Endothelial cell of umbilical vein (primary cell): ENCODE results near the gene SMOC2.

Experiments
- CTCF ChIP-seq, 2 donors: IDR thresholded peaks; 1 replicate in 1 of 2; 2 replicates in 1 of 2; pipeline ENCODE4 v1.5.1; 2011; ENCODE audit warnings: low read length in 2 of 2, mild to moderate bottlenecking in 2 of 2, moderate library complexity in 2 of 2, control low read depth in 1 of 2, inconsistent platforms in 1 of 2, low read depth in 1 of 2; ENCODE audit not compliant: insufficient read depth in 1 of 2; ENCODE audit errors: extremely low read depth in 1 of 2
- MYC ChIP-seq: IDR thresholded peaks from one replicate; pipeline ENCODE4 v1.6.1; 2011; ENCODE audit warnings: mild to moderate bottlenecking, low read depth, low read length

DNA sequence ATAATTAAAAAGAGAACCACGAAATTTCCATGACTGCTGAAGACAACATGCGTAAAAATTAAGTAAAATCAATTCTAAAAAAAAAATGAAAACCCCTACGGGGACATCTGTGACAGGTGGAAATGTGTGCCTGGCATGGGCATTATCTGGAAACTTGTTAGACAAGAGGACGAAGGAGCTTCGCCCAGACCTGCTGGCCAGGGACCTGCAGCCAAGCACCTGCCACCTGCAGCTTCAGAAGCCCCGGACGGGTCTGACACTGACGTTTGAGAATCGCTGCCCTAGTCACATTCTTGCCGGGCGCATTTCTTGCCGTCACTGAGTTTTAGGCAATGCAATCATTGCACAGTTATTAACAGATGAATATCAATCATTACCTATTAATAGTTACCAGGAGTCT lies 140.3 kb downstream of the SMOC2 start:
- TF ChIP-seq CTCF (IDR thresholded peaks at IDR 0.05; ENCODE audit: extremely low read depth in 1 of 2, insufficient read depth in 1 of 2, low read depth in 1 of 2, low read length in 2 of 2) (no peak), MYC (no peak)
